ENCODE results near the gene CDK19. TPM values are rescaled to one million over a fixed set of nuclear protein-coding genes. Genes with fewer than 3 reads are reported as not detected.

Gene CDK19
- total and polyA plus RNA-seq, 2 of the 13 experiments (the other 11 are each of a cell fraction or from before 2014, with no cell fraction given): 13.4 to 27.0 TPM

GRCh38 chr6:110566346-110567125, 248.7 kb downstream of the CDK19 start (continued):
- TF ChIP-seq YEATS2 (CRISPR knock-in tag; IDR thresholded peaks at IDR 0.05; ENCODE audit: borderline replicate concordance) (no peak), JDP2 (CRISPR knock-in tag; IDR thresholded peaks at IDR 0.05; ENCODE audit: borderline replicate concordance) (no peak), ZNF879 (CRISPR knock-in tag; IDR thresholded peaks at IDR 0.05) (no peak), RFXANK (CRISPR knock-in tag; IDR thresholded peaks at IDR 0.05) (no peak; the same call in 1 of the 2 replicates), SRSF9 (IDR thresholded peaks at IDR 0.05; ENCODE audit: borderline replicate concordance, insufficient read depth, low read depth, low read length, poor library complexity, severe bottlenecking) (no peak), MAFF (IDR thresholded peaks at IDR 0.05; ENCODE audit: low read depth, low read length) (no peak), PLRG1 (conservative IDR thresholded peaks at IDR 0.05) (no peak), ZNF530 (CRISPR knock-in tag; IDR thresholded peaks at IDR 0.05; ENCODE audit: low read depth) (no peak), ATF1 (CRISPR knock-in tag; IDR thresholded peaks at IDR 0.05) (peak; percentile 9; the same call in 1 of the 2 replicates), ZNF335 (CRISPR knock-in tag; IDR thresholded peaks at IDR 0.05) (0 out of 2 replicates have a peak, but pooled peaks have one; percentile 36), MAZ (IDR thresholded peaks at IDR 0.05; ENCODE audit: borderline replicate concordance, low read depth, low read length) (no peak), MAZ (CRISPR knock-in tag; IDR thresholded peaks at IDR 0.05; ENCODE audit: low read depth) (no peak; the same call in 1 of the 2 replicates), PLSCR1 (CRISPR knock-in tag; IDR thresholded peaks at IDR 0.05; ENCODE audit: borderline replicate concordance) (no peak), GPN1 (CRISPR knock-in tag; IDR thresholded peaks at IDR 0.05; ENCODE audit: borderline replicate concordance) (no peak), TEAD2 (CRISPR knock-in tag; IDR thresholded peaks at IDR 0.05) (no peak), SYNCRIP (IDR thresholded peaks at IDR 0.05; ENCODE audit: insufficient read depth, low read depth, low read length) (no peak), ISX (CRISPR knock-in tag; conservative IDR thresholded peaks at IDR 0.05) (no peak), POGZ (CRISPR knock-in tag; IDR thresholded peaks at IDR 0.05) (peak; percentile 74), ZNF878 (CRISPR knock-in tag; IDR thresholded peaks at IDR 0.05) (peak; percentile 66; the same call in 1 of the 2 replicates), TFDP2 (CRISPR knock-in tag; IDR thresholded peaks at IDR 0.05) (peak; percentile 40; the same call in 1 of the 2 replicates), SMAD1 (CRISPR knock-in tag; IDR thresholded peaks at IDR 0.05; ENCODE audit: borderline replicate concordance, low read depth) (no peak), SRSF1 (optimal IDR thresholded peaks at IDR 0.05; ENCODE audit: low read depth, low read length) (no peak), SATB2 (CRISPR knock-in tag; IDR thresholded peaks at IDR 0.05) (no peak), RBM22 (optimal IDR thresholded peaks at IDR 0.05; ENCODE audit: low read length) (peak; percentile 31), ZNF17 (CRISPR knock-in tag; IDR thresholded peaks at IDR 0.05) (no peak), ZNF577 (CRISPR knock-in tag; IDR thresholded peaks at IDR 0.05; ENCODE audit: borderline replicate concordance, low read depth) (no peak), ZSCAN30 (CRISPR knock-in tag; IDR thresholded peaks at IDR 0.05) (no peak), ZNF282 (IDR thresholded peaks at IDR 0.05; ENCODE audit: partially characterized antibody) (no peak), KDM2A (CRISPR knock-in tag; IDR thresholded peaks at IDR 0.05; ENCODE audit: borderline replicate concordance, low read depth) (peak; percentile 32; the same call in 1 of the 2 replicates), FOXO1 (CRISPR knock-in tag; IDR thresholded peaks at IDR 0.05) (peak; percentile 39; the same call in 1 of the 2 replicates)
- TF ChIP-seq, protein P1, sequence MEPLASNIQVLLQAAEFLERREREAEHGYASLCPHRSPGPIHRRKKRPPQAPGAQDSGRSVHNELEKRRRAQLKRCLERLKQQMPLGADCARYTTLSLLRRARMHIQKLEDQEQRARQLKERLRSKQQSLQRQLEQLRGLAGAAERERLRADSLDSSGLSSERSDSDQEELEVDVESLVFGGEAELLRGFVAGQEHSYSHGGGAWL (CRISPR knock-in tag; IDR thresholded peaks at IDR 0.05): no peak

All from HepG2 (cell line).